ENCODE results near the gene ZDHHC7. TPM values are rescaled to one million over a fixed set of nuclear protein-coding genes. Genes with fewer than 3 reads are reported as not detected.

Gene ZDHHC7
- total and polyA plus RNA-seq, 9 of the 15 experiments (the other 6 are each of a cell fraction or from before 2014, with no cell fraction given): 1.7 to 49.7 (median 37.4) TPM

- TF ChIP-seq ZNF740 (CRISPR knock-in tag; IDR thresholded peaks at IDR 0.05) (peak; percentile 49), ZNF740 (tag; IDR thresholded peaks at IDR 0.05) (no peak), MBD1 (CRISPR knock-in tag; IDR thresholded peaks at IDR 0.05) (no peak), POLR3A (IDR thresholded peaks at IDR 0.05; ENCODE audit: borderline replicate concordance, extremely low read depth, insufficient read depth, insufficient read length) (no peak), HMG20A (CRISPR knock-in tag; conservative IDR thresholded peaks at IDR 0.05) (no peak), ZNF146 (CRISPR knock-in tag; IDR thresholded peaks at IDR 0.05; ENCODE audit: unreplicated experiment) (no peak), CREB3 (tag; conservative IDR thresholded peaks at IDR 0.05; ENCODE audit: low read depth) (no peak), BMI1 (IDR thresholded peaks at IDR 0.05; ENCODE audit: low read length) (no peak), ETS2 (tag; IDR thresholded peaks at IDR 0.05; ENCODE audit: borderline replicate concordance, poor library complexity, severe bottlenecking) (no peak), HLTF (IDR thresholded peaks at IDR 0.05) (no peak), ADNP (tag; IDR thresholded peaks at IDR 0.05) (no peak), NCOA4 (IDR thresholded peaks at IDR 0.05; ENCODE audit: partially characterized antibody) (no peak), TCFL5 (CRISPR knock-in tag; conservative IDR thresholded peaks at IDR 0.05) (no peak), TCF3 (CRISPR knock-in tag; IDR thresholded peaks at IDR 0.05) (no peak), E4F1 (CRISPR knock-in tag; IDR thresholded peaks at IDR 0.05; ENCODE audit: borderline replicate concordance) (no peak), CBX2 (IDR thresholded peaks at IDR 0.05; ENCODE audit: insufficient read depth, low read length, poor library complexity, severe bottlenecking) (no peak), ZBTB2 (IDR thresholded peaks at IDR 0.05) (no peak), ERF (CRISPR knock-in tag; IDR thresholded peaks at IDR 0.05) (no peak), ZNF830 (CRISPR knock-in tag; IDR thresholded peaks at IDR 0.05) (no peak), ZKSCAN3 (CRISPR knock-in tag; IDR thresholded peaks at IDR 0.05) (no peak), ZSCAN29 (IDR thresholded peaks at IDR 0.05) (no peak)
Observed at GRCh38 chr16:84929421-84930297, 81.7 kb downstream of the ZDHHC7 start (continued).

All from K562 (cell line).